Astrocyte of the spinal cord (primary cell): ENCODE results near the gene ABCD4.
"Not testable (repeated sequence)": the region's sequence is repeated elsewhere in the genome, so short reads cannot be mapped to it uniquely, and the experiment has no call there.

Experiments
- DNase-seq: peaks from one replicate; pipeline ENCODE4 v3.0.0; 2011; ENCODE audit warnings: low read depth, low spot score
- H3K4me3 ChIP-seq: 2 replicates; pipeline ENCODE4 v1.5.1; 2011; ENCODE audit warnings: low read depth, mild to moderate bottlenecking, low read length, moderate library complexity
- CTCF ChIP-seq: IDR thresholded peaks from 2 replicates; pipeline ENCODE4 v1.5.1; 2012; ENCODE audit warnings: low read depth, mild to moderate bottlenecking, low read length, inconsistent platforms
- in situ Hi-C: cut with HindIII; loops from 2 replicates; pipeline ENCODE4 v1.10.0; 2017; ENCODE audit warnings: low sequenced_read_pairs

ABCD4 gene

GRCh38 chr14:74275241-74275841, 27.4 kb downstream of the ABCD4 start:
- in situ Hi-C loops, result no loop called here
- H3K4me3 ChIP-seq, result no peak overlapping the region
- peak; percentile 81 for DNase-seq
- TF ChIP-seq CTCF, result no peak

GRCh38 chr14:74271365-74271764, 31.4 kb downstream of the ABCD4 start:
- in situ Hi-C loops, result no loop called here
- no peak overlapping the region for H3K4me3 ChIP-seq
- TF ChIP-seq CTCF, result no peak
- DNase-seq, result no peak

GRCh38 chr14:74270382-74271177, 32.2 kb downstream of the ABCD4 start:
- DNase-seq, result peak; percentile 72
- in situ Hi-C loops, H3K4me3 ChIP-seq: not testable (repeated sequence)

GRCh38 chr14:74267588-74267987, 35.1 kb downstream of the ABCD4 start:
- no peak for DNase-seq
- no peak for TF ChIP-seq CTCF
- in situ Hi-C loops, result no loop called here
- no peak overlapping the region for H3K4me3 ChIP-seq

GRCh38 chr14:74265301-74265965, 37.3 kb downstream of the ABCD4 start:
- TF ChIP-seq CTCF, result no peak
- DNase-seq, result no peak
- no peak overlapping the region for H3K4me3 ChIP-seq
- in situ Hi-C loops, result no loop called here

GRCh38 chr14:74263921-74264320, 38.8 kb downstream of the ABCD4 start:
- in situ Hi-C loops, result no loop called here
- no peak for DNase-seq
- TF ChIP-seq CTCF, result no peak
- H3K4me3 ChIP-seq, result no peak overlapping the region

GRCh38 chr14:74263181-74263580, 39.6 kb downstream of the ABCD4 start:
- in situ Hi-C loops, result no loop called here
- TF ChIP-seq CTCF, result no peak
- DNase-seq, result no peak
- no peak overlapping the region for H3K4me3 ChIP-seq
